ENCODE results near the gene IL6ST. TPM values are rescaled to one million over a fixed set of nuclear protein-coding genes. Genes with fewer than 3 reads are reported as not detected.

Gene IL6ST
- total RNA-seq, 4 donors from 2014 or later: 53.6 to 116 (median 84.6) TPM

GRCh38 chr5:56028708-56029107 lies 33.9 kb upstream of the IL6ST start:
- no peak overlapping the region for H3K4me3 ChIP-seq (ENCODE audit: low read depth, poor library complexity, severe bottlenecking)
- 94 to 100% methylated on average over 6 of the region's 6 CpGs for WGBS, 2 donors
- TF ChIP-seq POLR2A (IDR thresholded peaks at IDR 0.05) (no peak), CTCF (IDR thresholded peaks at IDR 0.05) (no peak)
- DNase-seq (ENCODE audit: low spot score in 2 of 2): no peak
- intact Hi-C loops (cut with DNase I; ENCODE audit: low total_unique reads): no loop called here

GRCh38 chr5:56026863-56027300 lies 32.1 kb upstream of the IL6ST start:
- 81 to 85% methylated on average over 3 of the region's 3 CpGs for WGBS, 2 donors
- TF ChIP-seq CTCF (IDR thresholded peaks at IDR 0.05): no peak
- no peak overlapping the region for H3K4me3 ChIP-seq (ENCODE audit: low read depth, poor library complexity, severe bottlenecking)
- intact Hi-C loops (cut with DNase I; ENCODE audit: low total_unique reads): no loop called here
- DNase-seq (ENCODE audit: low spot score in 2 of 2): no peak

- intact Hi-C loops (cut with DNase I; ENCODE audit: low total_unique reads): no loop called here
- TF ChIP-seq CTCF (IDR thresholded peaks at IDR 0.05) (no peak), POLR2A (IDR thresholded peaks at IDR 0.05) (no peak)
- 93 to 94% methylated on average over 4 of the region's 4 CpGs for WGBS, 2 donors
- no peak for DNase-seq (ENCODE audit: low spot score in 2 of 2)
- no peak overlapping the region for H3K4me3 ChIP-seq (ENCODE audit: low read depth, poor library complexity, severe bottlenecking)
These were observed 30.6 kb upstream of the IL6ST start for GRCh38 chr5:56025151-56025885.

- no peak for DNase-seq (ENCODE audit: low spot score in 2 of 2)
- no peak overlapping the region for H3K4me3 ChIP-seq (ENCODE audit: low read depth, poor library complexity, severe bottlenecking)
- intact Hi-C loops (cut with DNase I; ENCODE audit: low total_unique reads): no loop called here
- 86 to 87% methylated on average over 2 of the region's 2 CpGs for WGBS, 2 donors
- no peak for TF ChIP-seq POLR2A (IDR thresholded peaks at IDR 0.05)
- no peak for TF ChIP-seq CTCF (IDR thresholded peaks at IDR 0.05)
These were observed 30.0 kb upstream of the IL6ST start for GRCh38 chr5:56024810-56025150.

- no peak for TF ChIP-seq POLR2A (IDR thresholded peaks at IDR 0.05)
- no peak for TF ChIP-seq CTCF (IDR thresholded peaks at IDR 0.05)
- intact Hi-C loops (cut with DNase I; ENCODE audit: low total_unique reads): no loop called here
- no peak for DNase-seq (ENCODE audit: low spot score in 2 of 2)
- no peak overlapping the region for H3K4me3 ChIP-seq (ENCODE audit: low read depth, poor library complexity, severe bottlenecking)
- 87 to 91% methylated on average over 7 of the region's 7 CpGs for WGBS, 2 donors
These were observed 28.5 kb upstream of the IL6ST start for GRCh38 chr5:56023296-56023695.
